UCSD-AML1 (cell line): ENCODE results near the gene NPR3.

ENCODE experiments used
- DNase-seq: peaks from one replicate; lab custom pipeline; 2025; ENCODE audit not compliant: unreplicated experiment; lab: John Stamatoyannopoulos, UW

Gene NPR3

DNA sequence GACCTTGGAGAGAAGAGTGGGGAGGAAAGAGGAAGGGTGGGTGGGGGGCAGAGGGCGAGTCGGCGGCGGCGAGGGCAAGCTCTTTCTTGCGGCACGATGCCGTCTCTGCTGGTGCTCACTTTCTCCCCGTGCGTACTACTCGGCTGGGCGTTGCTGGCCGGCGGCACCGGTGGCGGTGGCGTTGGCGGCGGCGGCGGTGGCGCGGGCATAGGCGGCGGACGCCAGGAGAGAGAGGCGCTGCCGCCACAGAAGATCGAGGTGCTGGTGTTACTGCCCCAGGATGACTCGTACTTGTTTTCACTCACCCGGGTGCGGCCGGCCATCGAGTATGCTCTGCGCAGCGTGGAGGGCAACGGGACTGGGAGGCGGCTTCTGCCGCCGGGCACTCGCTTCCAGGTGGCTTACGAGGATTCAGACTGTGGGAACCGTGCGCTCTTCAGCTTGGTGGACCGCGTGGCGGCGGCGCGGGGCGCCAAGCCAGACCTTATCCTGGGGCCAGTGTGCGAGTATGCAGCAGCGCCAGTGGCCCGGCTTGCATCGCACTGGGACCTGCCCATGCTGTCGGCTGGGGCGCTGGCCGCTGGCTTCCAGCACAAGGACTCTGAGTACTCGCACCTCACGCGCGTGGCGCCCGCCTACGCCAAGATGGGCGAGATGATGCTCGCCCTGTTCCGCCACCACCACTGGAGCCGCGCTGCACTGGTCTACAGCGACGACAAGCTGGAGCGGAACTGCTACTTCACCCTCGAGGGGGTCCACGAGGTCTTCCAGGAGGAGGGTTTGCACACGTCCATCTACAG is 760 bp downstream of the NPR3 start:
- peak; percentile 48 for DNase-seq

DNA sequence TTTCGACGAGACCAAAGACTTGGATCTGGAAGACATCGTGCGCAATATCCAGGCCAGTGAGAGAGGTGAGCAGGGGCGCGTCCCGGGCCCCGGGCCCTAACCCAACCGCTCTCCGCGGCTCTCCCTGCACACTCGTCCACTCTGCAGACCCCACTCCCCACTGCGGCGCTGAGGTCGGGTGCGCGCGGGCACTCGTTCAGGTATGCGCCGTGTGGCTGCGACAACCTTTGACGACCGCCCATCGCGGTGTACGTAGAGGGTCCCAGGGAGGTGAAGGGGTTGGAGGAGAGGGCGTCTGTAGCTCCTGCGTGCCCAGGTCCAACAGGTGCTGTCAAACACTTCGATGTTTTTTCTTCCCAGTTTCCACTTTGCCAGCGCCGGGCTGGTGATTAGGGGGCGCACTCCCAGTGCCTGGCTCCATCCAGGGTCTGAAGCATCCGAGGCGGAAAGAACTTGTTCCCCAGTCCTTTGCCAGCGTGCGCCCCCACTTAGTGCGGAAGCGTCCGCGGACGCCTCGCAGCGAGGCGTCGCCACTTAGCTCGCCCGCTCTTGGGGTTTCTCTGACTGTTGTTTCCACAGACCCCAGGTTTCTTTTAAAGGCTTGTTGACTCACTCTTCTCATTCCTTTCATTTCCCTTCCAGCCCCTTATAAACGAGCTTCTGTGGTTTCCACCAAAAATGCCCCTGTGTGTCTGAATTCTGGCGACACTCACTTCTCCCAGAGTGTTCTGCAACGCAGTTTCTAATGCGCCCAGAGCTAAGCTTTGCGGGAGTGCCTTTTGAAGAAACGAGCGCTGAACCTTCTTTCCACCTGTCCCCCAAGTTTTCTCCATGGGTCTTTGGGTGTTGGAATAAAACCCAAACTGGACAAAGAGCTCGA is 1.6 kb downstream of the NPR3 start:
- no peak for DNase-seq

DNA sequence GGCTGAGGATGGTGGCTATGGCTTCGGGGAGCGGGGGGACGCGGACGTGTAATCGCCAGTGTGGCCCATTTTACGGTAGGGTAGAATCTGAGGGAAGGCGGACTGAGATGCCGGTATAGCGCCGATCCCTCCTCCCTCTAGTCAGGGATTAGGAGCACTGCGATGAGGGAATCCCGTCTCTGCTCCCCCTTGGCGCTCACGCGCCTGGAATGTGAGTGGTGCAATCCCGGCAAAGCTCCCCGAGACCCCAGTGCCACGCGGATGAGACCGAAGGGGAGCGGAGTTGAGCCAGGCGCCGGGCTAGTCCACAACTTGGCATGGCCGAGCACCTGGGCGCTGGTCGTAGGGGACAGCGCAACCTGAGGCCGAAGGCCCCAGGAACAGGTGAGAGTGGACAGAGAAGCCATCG is 2.2 kb downstream of the NPR3 start:
- no peak for DNase-seq

DNA sequence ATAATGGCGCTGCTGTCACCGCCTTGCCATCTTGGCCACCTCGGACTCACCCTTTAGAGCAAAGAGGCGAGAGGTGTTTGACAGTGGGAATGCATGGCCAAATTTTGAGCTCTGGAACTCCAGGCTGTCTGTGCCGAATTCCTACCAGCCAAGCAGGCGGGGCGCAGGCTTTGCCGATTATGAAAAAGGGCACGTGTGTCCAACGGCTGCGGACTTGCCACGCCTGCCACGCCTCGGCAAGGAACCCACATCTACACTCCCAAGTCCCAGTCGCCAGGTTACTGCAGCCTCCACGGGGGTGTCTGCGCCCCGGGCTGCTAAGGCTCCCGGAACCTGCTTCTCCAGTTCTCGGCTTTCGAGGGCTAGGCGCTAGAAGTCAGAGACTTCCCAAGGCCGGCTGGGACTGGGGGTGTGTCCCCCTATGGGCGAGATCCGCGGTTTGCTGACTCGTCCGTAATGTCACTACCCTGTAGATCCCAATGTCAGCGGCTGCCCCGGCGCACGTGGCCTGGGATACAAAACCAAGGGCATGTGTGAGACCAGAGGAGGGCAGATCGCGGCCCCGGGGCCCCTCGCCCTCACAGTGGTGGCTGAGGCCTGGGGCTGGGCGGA is 2.8 kb downstream of the NPR3 start:
- DNase-seq = no peak

DNA sequence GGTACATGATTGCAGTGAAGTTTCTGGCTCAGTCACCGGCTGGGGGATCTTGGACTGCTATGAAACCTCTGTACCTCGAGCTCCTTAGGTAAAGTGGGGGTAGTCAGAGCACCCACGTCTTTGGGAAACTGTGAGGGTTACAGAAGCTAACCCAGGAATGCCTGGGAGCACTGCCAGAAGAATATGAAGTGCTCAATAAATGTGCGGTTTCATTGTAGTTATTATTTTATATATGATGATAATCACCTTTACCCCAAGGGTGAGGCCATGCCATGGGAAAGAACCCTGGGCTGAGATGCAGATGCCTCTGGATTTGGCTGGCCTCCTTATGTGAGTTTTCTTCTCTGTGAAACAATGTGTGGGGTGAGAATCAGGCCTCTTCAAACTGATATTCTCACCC is 3.7 kb downstream of the NPR3 start:
- no peak for DNase-seq

DNA sequence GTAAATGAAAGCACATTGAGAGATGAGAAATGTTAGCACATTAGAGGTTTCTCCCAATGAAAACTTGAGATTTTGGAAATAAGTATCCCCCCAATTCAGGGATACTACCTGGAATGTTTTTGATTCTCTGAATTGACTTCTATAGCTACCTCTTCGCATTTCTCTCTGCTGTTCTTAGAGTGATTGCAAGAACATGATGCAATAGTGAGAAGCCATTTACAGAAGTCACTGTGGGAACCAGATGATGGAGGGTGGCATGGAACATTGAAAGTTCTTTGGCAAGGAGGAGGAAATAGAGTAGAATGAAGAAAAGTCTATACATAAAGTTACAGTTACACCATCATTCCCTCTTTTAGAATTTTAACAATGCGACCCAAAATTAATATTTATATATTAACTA is 9.2 kb downstream of the NPR3 start:
- DNase-seq = no peak

DNA sequence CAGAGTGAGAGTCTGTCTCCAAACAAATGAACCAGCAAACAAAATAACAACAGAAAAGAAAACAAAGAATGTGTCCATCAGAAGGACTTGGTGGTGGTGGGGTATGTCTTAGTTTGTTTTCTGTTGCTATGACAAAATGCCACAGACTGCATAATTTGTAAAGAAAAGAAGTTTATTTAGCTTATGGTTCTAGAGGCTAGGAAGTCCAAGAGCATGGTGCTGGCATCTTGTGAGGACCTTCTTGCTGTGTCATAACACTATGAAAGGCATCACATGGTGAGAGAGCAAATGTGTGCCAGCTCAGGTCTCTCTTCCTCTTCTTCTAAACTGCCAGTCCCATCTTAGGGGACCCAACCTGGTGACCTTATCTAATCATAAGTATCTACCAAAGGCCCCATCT is 10.5 kb downstream of the NPR3 start:
- DNase-seq = no peak

DNA sequence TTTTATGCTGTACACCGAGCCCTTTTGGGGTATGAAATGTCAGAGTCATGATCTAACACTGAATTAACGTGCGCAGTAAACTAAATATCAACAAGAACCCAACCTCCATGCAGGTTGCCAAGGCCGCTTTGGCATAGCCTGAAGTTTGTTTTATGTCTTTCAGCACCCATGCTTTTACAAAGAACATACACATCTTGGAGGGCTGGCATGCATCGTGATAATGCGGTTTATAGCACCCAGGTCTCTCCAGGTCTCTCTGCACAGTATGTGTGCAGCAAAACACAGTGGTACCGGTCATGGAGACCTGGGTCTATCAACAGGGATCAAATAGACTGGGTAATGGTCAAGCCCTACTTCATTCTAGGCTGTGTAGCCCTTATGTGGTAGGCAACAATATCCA is 11.8 kb downstream of the NPR3 start:
- DNase-seq = no peak

DNA sequence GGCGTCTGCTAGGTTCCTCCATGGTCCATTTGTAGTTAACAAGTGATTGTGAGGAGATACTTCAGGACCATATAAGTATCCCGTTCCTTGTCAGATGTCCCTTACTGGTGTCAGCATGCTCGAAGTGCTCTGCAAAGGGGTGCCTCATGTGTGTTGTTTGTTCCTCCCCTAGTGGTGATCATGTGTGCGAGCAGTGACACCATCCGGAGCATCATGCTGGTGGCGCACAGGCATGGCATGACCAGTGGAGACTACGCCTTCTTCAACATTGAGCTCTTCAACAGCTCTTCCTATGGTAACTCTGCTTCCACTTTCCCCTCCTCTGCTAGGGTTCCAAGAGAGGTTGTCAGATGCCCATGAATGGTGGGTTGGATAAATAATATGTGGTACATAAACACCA is 13.4 kb downstream of the NPR3 start:
- no peak for DNase-seq

DNA sequence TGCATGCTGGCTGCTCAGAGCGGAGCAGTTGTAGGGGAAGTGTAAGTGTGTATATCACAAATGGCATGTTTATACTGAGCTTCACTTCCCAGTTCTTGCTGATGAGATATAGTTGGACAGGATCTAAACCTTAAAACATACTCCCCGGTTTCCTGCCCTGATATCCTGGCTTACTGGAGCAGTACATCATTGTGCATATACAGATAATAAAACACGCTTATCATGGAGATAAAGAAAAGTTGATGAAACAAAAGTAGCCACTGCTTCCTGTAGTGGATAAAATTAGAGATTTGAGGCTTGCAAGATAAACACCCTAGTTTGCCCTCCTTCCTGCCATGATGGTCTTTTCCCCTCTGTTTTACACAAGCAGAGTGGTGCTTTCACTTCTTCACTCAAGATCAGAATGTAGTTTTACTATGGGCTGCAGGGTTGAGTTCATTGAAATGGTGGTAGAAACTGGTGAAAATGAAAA is 15.0 kb downstream of the NPR3 start:
- DNase-seq = peak; percentile 33

DNA sequence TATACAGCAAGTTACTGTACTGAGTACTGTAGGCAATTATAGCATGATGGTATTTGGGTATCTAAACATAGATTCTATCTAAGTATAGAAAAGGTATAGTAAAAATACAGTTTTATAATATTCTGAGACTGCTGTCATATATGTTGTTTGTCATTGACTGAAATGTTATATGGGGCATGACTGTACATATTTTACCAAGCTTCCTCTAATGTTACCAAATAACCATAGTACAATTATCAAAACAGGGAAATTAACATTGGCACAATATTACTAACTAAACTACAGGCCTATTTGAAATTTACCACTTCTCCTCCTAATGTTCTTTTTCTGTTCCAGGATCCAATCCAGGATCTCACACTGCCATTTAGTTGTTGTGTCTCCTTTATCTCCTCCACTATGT is 18.5 kb downstream of the NPR3 start:
- DNase-seq = no peak

DNA sequence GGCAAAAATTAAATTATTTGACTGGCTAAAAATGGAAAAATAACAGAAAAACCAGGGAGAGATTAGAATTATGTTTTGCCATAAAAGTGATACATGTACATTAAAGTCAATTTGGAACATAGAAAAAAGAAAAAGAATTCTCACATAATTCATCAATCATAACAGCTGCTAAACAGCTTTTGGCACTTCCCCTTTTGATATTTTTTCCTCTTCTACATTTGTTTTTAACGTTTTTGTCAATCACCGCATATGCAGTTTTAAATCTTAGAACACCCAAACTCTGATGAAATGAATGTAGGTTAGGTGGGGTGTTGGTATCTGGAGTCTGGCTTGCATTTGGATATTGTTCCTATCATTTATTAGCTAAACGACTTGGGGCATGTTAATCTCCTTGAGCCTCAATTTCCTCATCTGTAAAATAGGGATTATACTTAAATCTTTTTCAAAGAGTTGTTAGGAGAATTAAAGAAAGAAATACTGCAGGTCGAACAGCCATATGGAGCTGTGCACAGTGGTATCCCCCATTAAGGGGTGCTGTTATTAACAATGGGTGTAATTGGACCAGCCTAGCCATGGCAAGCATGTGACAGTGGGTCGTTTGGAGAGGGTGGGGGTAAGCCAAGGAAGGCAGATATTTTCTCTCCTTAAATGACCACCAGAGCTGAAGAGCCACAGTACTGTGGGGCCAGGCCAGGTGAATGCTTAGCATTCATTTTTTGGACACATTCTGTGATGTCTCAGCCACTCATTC is 22.6 kb downstream of the NPR3 start:
- DNase-seq = no peak

DNA sequence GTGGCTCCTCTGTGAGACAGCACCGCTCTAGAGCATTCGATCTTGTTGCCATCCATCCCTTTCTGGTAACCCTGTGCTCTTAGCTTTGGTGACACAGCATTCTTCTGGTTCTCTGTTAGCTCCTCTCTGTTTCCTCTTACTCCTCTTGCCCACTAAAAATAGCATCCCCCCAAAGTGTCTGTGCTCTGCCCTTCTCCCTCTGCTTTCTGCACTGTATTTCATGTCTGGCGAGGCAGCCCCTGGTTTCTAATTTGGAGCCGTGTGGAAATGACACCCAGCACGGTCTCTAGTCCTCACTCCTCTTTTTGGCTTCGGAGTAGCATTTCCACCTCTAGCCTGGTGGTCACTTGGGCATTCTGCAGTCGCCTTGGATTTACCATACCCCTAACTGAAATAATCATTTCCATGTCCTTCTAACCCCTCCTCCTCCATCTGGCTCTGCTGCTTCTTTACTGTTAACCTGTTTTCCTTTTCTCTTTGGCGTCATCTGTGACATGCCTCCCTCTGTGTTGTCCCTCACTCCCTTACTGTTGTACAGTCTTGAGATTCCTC is 23.8 kb downstream of the NPR3 start:
- DNase-seq = peak; percentile 29

DNA sequence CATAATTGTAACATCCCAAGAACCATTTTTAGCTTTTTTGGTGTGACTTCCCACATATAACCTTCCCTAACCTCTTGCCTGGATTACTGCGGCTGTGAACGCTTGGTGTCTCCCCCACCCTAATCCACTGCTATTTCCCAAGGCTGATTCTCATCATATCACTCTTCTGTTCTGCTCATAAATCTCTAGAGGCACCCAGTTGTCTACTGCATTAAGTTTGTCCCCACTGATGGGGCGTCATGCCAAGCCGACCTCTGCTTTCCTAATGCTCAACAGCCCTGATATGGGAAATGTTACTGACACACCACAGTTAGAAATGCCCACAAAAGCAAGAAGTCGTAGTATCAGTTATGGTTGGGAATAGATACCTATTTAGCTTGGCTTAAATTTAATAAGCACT is 24.4 kb downstream of the NPR3 start:
- DNase-seq = no peak

DNA sequence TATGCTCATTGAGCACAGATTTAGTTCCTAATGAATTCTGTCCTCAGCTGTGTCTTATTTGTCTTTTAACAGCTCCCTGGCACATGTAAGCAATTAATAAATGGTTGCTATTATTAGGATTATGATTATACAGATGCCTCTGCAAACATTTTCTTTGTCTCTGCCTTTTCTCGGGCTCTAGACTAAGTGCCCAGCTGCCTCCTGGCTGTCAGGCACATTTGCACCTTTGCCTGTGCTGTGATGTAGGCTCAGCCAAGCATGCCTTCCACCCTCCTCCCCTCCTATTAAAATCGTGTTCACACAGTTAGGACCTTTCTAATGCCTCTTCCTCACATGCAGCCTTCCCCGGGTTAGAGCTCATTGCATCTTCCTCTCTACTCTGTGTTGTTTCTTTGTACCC is 25.7 kb downstream of the NPR3 start:
- no peak for DNase-seq

DNA sequence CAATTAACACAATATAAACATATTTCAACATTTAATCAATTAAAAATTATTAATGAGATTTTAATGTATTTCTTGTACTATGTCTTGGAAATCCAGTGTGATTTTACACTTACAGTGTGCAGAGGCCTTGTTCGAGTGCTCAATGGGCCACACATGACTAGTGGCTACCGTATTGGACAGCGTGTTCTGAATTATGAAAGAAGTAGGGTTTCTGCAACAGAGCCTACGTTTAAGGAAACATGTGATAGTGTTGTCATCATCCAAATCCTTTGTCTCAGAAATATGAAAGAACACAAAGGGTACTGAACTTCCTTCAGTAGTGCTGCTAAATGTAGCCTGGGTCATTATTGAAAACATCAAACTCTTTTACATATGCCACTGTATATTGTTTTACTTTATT is 29.5 kb downstream of the NPR3 start:
- DNase-seq = no peak

DNA sequence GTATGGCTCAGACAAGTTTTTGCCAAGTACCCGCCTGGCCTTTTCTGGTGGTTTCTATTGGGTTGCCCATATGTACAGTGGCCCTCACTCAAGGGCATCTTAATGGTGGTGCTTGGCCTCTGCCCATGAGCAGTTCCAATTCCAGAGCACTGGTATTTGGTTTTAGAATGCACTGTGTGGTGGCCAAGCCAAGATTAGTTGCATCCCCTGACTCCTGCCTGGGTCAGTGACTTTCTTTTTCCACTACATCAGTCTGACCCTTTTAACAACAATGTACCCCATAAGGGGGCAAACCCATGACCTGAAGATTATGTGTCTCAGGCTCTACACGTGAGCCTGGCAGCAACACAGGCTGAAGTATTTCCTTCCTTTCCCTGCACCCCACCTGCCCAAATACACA is 34.2 kb downstream of the NPR3 start:
- DNase-seq = no peak

DNA sequence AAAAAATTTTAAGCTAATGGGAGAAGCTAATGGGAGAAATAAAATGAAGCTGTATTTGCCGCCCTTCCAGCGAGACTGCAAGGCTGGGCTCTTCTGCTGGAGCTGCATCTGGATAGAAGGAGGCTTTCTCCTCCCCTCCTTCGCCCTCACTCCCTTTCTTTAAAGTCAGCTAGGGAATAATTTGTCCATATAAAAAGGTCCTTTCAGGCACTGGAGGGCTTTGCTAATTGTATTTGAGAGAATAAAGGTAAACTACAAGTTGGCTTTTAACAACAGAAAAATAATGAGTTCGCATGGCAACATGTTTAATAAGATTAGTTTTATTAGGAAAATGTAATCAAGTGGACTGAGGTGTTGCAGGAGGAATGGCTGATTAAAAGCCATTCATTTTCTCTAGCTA is 41.3 kb downstream of the NPR3 start:
- DNase-seq = no peak

DNA sequence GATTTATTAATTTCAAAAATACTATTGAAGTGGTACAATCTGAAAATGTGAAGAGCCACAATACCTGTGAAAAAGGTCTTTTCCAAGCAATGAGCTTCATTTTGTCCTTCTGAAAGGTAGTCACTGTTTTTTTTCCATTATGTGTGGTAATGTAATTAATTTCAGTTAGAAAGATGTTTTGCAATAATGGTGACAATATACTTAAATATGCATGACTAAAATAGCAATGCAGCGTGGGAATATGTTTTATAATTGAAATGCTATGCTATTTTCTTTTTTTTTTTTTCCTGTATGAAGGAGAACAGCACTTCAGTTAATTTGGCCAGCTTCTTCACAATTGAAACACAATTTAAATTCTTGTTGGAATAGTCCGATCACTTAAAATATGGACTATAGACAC is 41.9 kb downstream of the NPR3 start:
- no peak for DNase-seq

DNA sequence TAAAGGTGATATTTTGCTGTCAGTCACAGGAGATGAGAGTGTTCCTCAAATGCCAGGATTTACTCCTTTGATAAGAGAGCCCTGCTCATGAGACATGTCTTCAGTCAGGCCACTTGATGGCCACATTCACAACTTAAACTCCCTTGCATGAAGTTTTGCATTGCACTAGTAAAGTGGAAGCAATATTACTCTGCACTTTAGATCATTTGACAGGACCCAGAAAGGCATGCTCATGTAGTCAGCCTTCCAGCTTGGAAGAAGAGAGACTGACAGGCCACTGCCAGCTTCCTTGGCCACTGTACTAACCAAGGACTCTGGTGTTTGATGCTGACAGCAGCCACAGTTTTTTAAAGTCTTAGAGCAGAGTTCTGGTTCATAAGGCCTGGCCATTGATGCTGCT is 42.6 kb downstream of the NPR3 start:
- peak; percentile 11 for DNase-seq

DNA sequence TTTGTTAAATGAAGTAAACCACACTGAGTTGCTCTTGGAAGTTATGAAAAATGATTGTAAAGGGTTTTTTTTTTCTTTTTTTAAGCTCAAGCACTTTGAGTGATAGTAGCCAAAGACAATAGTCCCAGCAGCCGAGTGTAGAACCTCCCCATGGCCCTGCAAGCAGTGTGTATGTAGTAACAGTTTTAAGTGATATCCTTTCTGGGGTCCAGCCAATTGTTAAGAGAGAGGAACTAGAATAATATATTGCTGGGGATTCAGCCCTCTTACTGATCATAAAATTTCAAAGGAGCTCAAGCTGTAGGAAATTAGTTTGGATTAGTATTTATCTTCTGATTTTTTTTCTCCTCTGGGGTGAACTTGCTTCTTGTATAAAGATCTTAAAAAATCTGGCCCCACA is 43.2 kb downstream of the NPR3 start:
- DNase-seq = no peak
